G401 (cell line): ENCODE measurements around the gene SKIC2. TPM values are rescaled to one million over a fixed set of nuclear protein-coding genes. Genes with fewer than 3 reads are reported as not detected.
"Not testable (repeated sequence)": the region's sequence is repeated elsewhere in the genome, so short reads cannot be mapped to it uniquely, and the experiment has no call there.

Source experiments
- DNase-seq: peaks from one replicate; pipeline ENCODE4 v3.0.0-alpha.2; 2015; ENCODE audit warnings: low spot score
- in situ Hi-C: cut with HindIII; loops from 2 replicates; pipeline ENCODE4 v1.10.0; 2016; ENCODE audit warnings: low sequenced_read_pairs, mixed read lengths
- total RNA-seq: library from RNA; depleted of rRNA; stranded (reverse); fragments of >200 nt; shearing (Covaris generic); gene quantifications from 2 replicates; pipeline ENCODE4 v1.2.3, GENCODE V29; 2014; rRNA removed

The SKIC2 gene
- 41.0 and 43.4 TPM in 2 replicates for total RNA-seq

- peak; percentile 98 for DNase-seq
- in situ Hi-C loops, result no loop called here
Measured at GRCh38 chr6:31958741-31959739, at the start of gene SKIC2, which contains the start of gene NELFE. Gene SKIC2, plus strand, starts transcription at chr6:31959175. Its CDS starts 18 bp downstream, at chr6:31959193. Gene NELFE, minus strand, starts transcription at chr6:31958971. Its CDS starts 525 bp downstream, at chr6:31958446.

GRCh38 chr6:31909298-31909697 is 49.7 kb upstream of the SKIC2 start:
- in situ Hi-C loops, DNase-seq: not testable (repeated sequence)

- in situ Hi-C loops, result no loop called here
- no peak for DNase-seq
Measured at GRCh38 chr6:31911826-31912585, 47.0 kb upstream of the SKIC2 start.

- DNase-seq, result no peak
- in situ Hi-C loops, result no loop called here
Measured at GRCh38 chr6:31915351-31915750, 43.6 kb upstream of the SKIC2 start.

- in situ Hi-C loops, result no loop called here
- DNase-seq, result no peak
Measured at GRCh38 chr6:31915756-31916155, 43.2 kb upstream of the SKIC2 start.

- DNase-seq, result no peak
- in situ Hi-C loops, result no loop called here
Measured at GRCh38 chr6:31918069-31918720, 40.8 kb upstream of the SKIC2 start.

GRCh38 chr6:31919624-31920303 is 39.2 kb upstream of the SKIC2 start:
- DNase-seq, result no peak
- in situ Hi-C loops, result no loop called here

GRCh38 chr6:31920811-31921210 is 38.2 kb upstream of the SKIC2 start:
- in situ Hi-C loops, result no loop called here
- DNase-seq, result no peak

GRCh38 chr6:31922942-31923341 is 36.0 kb upstream of the SKIC2 start:
- peak; percentile 27 for DNase-seq
- in situ Hi-C loops, result no loop called here

GRCh38 chr6:31927242-31927862 is 31.6 kb upstream of the SKIC2 start, which contains the start of gene C2:
Gene C2, plus strand, starts transcription at chr6:31927717. Its CDS starts 36 bp downstream, at chr6:31927753.
- no peak for DNase-seq
- in situ Hi-C loops, result no loop called here

GRCh38 chr6:31927863-31928671 is 30.9 kb upstream of the SKIC2 start:
- DNase-seq, result no peak
- in situ Hi-C loops, result no loop called here

GRCh38 chr6:31928672-31928939 is 30.4 kb upstream of the SKIC2 start:
- no peak for DNase-seq
- in situ Hi-C loops, result no loop called here

- in situ Hi-C loops, result no loop called here
- DNase-seq, result no peak
Measured at GRCh38 chr6:31930962-31931361, 28.0 kb upstream of the SKIC2 start.

- DNase-seq, in situ Hi-C loops: not testable (repeated sequence)
Measured at GRCh38 chr6:31932137-31932536, 26.8 kb upstream of the SKIC2 start.

GRCh38 chr6:31933537-31933936 is 25.4 kb upstream of the SKIC2 start:
- DNase-seq, result no peak
- in situ Hi-C loops, result no loop called here

- no peak for DNase-seq
- in situ Hi-C loops, result no loop called here
Measured at GRCh38 chr6:31935021-31935420, 24.0 kb upstream of the SKIC2 start.

GRCh38 chr6:31935823-31936222 is 23.2 kb upstream of the SKIC2 start:
- in situ Hi-C loops, result no loop called here
- DNase-seq, result no peak

GRCh38 chr6:31940256-31940664 is 18.7 kb upstream of the SKIC2 start:
- in situ Hi-C loops, result no loop called here
- DNase-seq, result no peak
